Measurements from ENCODE around the gene PPP1R13L. TPM values are rescaled to one million over a fixed set of nuclear protein-coding genes. Genes with fewer than 3 reads are reported as not detected.
"Not testable (repeated sequence)": the region's sequence is repeated elsewhere in the genome, so short reads cannot be mapped to it uniquely, and the experiment has no call there.

The PPP1R13L gene
- total RNA-seq, 1 donor from 2014 or later, result 10.0 TPM

DNA sequence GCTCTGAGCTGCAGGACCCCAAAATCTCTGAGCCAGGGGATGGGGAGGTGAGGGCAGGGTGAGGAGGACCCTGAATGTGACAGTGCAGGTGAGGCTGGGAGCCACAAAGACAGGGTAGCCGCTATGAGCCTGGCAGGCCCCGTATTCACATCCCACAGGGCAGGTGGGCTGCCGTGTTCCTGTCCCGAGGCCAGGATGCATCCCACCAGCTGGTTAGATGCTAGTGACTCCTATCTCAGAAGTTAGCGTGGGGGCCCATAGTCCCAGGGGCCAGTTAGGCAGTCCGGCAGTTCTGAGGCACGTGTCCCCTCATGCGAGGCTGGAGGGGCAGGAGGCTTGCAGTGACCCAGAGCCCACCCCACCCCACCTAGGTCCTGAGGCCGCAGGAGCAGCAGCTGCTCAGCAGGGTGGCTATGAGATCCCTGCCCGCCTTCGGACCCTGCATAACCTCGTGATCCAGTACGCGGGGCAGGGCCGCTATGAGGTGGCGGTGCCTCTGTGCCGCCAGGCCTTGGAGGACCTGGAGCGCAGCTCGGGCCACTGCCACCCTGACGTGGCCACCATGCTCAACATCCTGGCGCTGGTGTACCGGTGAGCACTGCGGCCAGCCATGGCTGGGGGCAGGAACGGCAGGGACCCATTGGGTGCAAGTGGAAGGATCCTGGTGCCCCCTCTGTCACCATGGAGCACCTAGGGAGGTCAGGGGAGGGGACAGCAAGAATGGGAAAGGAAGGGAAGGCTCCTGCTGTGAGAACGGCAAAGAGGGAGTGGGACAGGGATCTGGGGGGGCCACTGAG lies 57.1 kb downstream of the PPP1R13L start:
- no peak for DNase-seq (ENCODE audit: low read depth in 2 of 2)

DNA sequence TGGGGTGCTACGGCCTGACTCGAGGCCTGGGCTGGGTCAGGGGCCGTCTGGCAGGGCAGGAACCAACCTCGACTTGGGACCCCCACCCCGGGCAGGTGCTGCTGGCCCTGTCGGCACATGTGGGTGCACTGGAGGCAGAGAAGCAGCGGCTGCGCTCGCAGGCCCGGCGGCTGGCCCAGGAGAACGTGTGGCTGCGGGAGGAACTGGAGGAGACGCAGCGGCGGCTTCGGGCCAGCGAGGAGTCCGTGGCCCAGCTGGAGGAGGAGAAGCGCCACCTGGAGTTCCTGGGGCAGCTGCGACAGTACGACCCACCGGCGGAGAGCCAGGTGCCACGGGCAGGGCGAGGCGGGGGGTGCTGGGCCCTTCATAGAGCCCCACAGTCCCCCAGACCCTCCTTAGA lies 58.4 kb downstream of the PPP1R13L start:
- DNase-seq (ENCODE audit: low read depth in 2 of 2), result no peak

DNA sequence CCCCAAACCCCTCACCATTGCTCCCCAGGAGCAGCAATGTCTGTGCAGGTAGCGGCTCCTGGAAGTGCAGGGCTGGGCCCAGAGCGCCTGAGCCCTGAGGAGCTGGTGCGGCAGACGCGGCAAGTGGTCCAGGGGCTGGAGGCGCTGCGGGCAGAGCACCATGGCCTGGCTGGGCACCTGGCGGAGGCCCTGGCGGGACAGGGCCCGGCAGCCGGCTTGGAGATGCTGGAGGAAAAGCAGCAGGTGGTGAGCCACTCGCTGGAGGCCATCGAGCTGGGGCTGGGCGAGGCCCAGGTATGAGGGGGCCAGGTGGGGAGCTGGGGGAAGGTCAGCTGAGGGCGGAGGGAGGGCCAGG lies 59.4 kb downstream of the PPP1R13L start:
- DNase-seq (ENCODE audit: low read depth in 2 of 2), result no peak

DNA sequence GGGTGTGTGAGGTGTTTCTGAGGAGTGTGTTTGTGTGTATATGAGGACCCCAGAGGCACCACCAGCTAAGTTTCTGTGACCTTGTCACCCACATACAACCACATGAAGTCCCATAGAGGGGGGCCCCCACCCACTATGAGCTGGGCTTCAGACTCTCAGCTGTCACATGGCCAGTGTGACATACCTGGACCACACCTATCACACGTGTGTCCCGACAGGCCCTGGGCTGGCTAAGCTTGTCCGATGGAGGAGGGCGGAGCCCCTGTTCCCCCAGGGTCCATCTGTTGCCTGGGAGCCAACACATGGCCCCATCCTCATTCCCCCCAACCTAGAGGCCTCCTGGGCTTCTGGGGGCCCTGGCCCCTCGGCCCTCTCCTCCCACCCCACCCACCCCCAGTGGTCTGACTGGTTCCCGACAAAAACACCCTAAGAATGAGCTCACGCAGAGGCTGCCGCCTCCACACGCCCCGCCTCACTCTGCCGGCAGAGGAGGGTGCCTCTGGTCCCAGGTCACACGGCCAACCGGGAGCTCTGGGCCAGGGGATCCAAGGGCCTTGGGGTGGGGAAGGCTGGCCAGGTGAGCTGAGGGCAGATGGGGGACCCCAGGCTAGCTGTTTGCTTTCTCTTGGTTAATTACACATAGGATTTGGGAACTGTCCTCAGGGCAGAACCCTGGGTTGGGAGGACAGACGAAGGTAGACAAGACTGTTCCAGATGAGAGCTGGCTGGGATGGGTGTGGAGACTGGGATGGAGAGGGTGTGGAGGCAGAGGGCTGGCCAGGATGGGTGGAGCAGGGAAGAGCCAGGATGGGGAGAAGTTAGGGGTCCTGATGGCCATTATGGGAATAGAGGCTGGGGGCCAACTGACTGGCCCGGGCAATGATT lies 60.0 kb downstream of the PPP1R13L start:
- no peak for DNase-seq (ENCODE audit: low read depth in 2 of 2)

- no peak for DNase-seq (ENCODE audit: low read depth in 2 of 2)
Observed at GRCh38 chr19:45342911-45343310, 62.0 kb downstream of the PPP1R13L start.

GRCh38 chr19:45340899-45341453 lies 63.9 kb downstream of the PPP1R13L start:
- DNase-seq (ENCODE audit: low read depth in 2 of 2), result peak in 1 of 2 donors; percentile 5

DNA sequence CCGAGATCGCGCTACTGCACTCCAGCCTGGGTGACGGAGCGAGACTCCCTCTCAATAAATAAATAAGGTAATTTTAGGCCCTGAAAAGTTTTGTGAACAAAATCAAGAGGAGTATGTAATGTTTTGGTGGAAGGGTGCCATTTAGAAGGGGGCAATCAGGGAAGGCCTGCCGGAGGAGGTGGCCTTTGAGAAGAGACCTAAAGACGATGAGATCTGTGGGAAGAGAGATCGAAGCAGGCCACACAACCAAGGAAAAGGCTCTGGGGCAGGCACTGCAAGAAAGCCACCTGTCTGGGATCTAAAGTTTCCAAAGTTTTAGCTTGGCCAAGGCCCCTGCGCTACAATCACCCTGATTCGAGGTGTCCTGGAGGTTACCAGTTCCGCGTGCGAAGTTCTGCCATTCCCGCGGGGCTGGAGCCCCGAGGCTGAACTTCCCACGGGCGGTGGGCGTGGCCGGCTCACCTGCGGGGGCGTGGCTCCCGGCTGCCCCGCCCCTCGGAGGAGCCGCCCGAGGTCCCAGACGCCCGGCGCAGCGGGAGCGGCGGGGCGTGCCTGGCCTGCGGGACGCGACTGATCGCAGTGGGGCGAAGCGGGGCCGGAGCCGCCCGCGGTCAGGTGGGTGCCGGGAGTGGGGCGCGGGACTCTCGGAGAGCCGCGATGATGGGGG lies 64.5 kb downstream of the PPP1R13L start, which contains the start of gene KLC3:
TSS of gene KLC3 (plus strand) at position 519 of the 667 bp plus-strand sequence. CDS start 4,792 bp downstream, outside the sequence.
- DNase-seq (ENCODE audit: low read depth in 2 of 2), result no peak

DNA sequence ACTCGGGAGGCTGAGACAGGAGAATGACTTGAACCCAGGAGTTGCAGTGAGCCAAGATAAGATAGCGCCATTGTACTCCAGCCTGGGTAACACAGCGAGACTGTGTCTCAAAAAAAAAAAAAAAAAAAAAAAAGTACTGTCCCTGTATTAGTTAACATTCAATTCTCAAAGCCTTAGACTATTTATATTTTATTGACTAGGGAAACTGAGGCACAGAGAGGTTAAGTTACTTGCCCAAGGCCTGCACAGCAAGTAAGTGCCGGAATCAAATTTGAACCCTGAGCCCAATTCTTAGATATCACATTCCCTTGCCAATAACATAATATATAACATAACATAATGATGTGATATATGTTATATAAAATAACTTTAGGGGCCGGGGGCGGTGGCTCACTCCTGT lies 65.2 kb downstream of the PPP1R13L start:
- no peak for DNase-seq (ENCODE audit: low read depth in 2 of 2)

DNA sequence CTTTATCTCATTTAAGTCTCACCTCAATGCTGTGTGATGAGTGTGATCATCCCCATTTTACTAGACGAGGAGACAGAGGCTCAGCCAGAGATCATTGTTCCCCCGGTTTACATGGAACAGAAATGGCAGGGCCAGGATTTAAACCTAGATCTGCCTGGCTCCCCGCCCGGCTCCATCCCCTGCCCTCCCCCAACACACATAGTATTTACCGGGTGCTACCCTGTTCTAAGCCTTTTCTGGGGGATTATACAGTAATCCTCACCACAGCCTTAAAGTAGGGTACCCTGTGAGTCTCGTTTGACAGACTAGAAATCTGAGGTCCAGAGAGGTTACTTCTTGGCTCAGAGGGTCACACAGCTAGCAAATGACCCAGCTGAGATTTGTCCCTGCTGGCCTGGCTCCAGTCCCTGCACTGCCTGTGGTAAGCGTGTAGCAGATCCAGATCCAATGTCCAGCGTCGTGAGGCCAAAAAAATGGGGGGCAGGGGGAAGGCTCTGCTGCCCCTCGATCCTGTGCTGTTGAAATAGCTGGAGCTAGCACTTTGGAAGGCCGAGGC lies 68.1 kb downstream of the PPP1R13L start:
- no peak for DNase-seq (ENCODE audit: low read depth in 2 of 2)

GRCh38 chr19:45334881-45335280 lies 70.0 kb downstream of the PPP1R13L start:
- DNase-seq (ENCODE audit: low read depth in 2 of 2), result not testable (repeated sequence)

DNA sequence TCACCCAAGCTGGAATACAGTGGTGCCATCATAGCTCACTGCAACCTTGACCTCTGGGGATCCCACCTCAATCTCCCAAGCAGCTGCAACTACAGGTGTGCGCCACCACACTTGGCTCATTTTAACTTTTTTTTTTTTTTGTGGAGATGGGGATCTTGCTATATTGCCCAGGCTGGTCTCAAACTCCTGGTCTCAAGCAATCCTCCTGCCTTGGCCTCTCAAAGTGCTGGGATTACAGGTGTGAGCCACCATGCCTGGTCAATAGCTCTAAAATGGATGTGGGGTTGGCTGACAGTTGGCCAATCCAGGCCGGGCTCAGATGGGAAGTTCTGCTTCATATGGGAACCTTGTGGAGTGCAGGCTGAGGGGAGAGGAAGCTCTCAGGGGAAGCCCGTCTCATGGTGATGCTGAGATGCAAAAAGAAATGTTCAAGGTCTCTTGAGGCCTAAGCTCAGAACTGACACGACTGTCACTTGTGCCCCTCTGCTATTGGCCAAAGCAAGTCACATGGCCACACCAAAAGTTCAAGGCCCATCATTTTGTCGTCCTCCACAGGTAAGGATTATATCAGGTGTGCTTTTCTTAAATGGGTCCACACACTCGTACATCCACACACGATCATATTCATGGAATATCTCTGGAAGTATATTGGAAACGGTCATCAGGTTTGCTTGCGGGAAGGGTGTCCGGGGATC lies 71.1 kb downstream of the PPP1R13L start:
- DNase-seq (ENCODE audit: low read depth in 2 of 2), result no peak

DNA sequence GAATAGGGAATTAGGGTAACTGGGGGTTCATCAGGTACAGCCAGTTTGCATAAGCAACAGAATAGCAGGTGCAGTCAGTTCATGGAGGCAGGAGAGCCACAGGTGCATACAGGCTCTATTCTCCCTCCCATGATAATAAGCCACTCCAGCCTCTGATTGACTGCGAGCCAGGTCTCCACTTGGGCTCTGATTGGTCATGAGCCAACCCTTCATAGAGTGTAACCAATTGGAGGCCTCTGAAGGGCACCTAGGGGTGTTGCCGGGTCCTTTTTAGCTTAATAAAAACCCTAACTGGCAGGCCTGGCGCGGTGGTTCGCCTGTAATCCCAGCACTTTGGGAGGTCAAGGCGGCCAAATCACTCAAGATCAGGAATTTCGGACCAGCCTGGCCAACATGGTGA lies 73.5 kb downstream of the PPP1R13L start:
- no peak for DNase-seq (ENCODE audit: low read depth in 2 of 2)

Other genes starting within 250 kb of the PPP1R13L start
- gene NKPD1, start 244.1 kb downstream of the PPP1R13L start, total RNA-seq, result 0.13 TPM in 2 replicates
- 19.0 and 34.4 TPM in 2 replicates for gene TRAPPC6A, start 226.8 kb downstream of the PPP1R13L start, total RNA-seq
- 2.6 and 4.0 TPM in 2 replicates for gene BLOC1S3, start 226.3 kb downstream of the PPP1R13L start, total RNA-seq
- gene EXOC3L2, start 159.7 kb downstream of the PPP1R13L start, total RNA-seq, result 0.63 and 1.0 TPM in 2 replicates
- 7.4 and 19.8 TPM in 2 replicates for gene MARK4, start 153.8 kb downstream of the PPP1R13L start, total RNA-seq
- gene CKM, start 82.2 kb downstream of the PPP1R13L start, total RNA-seq, result 0.13 TPM in 1 of 2 replicates, not detected in the other
- 0.13 and 0.25 TPM in 2 replicates for gene KLC3, start 64.3 kb downstream of the PPP1R13L start, total RNA-seq
- 14.5 and 19.7 TPM in 2 replicates for gene ERCC2, start 34.5 kb downstream of the PPP1R13L start, total RNA-seq
- 7.0 and 7.4 TPM in 2 replicates for gene POLR1G, start 1.6 kb upstream of the PPP1R13L start, total RNA-seq
- 46.1 and 57.3 TPM in 2 replicates for gene ERCC1, start 18.8 kb upstream of the PPP1R13L start, total RNA-seq
- 1.3 and 3.9 TPM in 2 replicates for gene FOSB, start 62.9 kb upstream of the PPP1R13L start, total RNA-seq
- 5.9 and 8.1 TPM in 2 replicates for gene RTN2, start 92.0 kb upstream of the PPP1R13L start, total RNA-seq
- gene PPM1N, start 93.4 kb upstream of the PPP1R13L start, total RNA-seq, result 0.25 and 1.0 TPM in 2 replicates
- 51.1 and 71.5 TPM in 2 replicates for gene VASP, start 102.4 kb upstream of the PPP1R13L start, total RNA-seq
- gene OPA3, start 179.7 kb upstream of the PPP1R13L start, total RNA-seq, result 4.1 and 5.6 TPM in 2 replicates
- 1.0 and 1.5 TPM in 2 replicates for gene GPR4, start 197.1 kb upstream of the PPP1R13L start, total RNA-seq
- 11.1 and 15.7 TPM in 2 replicates for gene EML2, start 234.3 kb upstream of the PPP1R13L start, total RNA-seq